ENCODE data around the gene UNK. TPM values are rescaled to one million over a fixed set of nuclear protein-coding genes. Genes with fewer than 3 reads are reported as not detected.
"Not testable (repeated sequence)": the region's sequence is repeated elsewhere in the genome, so short reads cannot be mapped to it uniquely, and the experiment has no call there.

The UNK gene
- total RNA-seq, 1 experiment from 2014 or later: 27.8 TPM

DNA sequence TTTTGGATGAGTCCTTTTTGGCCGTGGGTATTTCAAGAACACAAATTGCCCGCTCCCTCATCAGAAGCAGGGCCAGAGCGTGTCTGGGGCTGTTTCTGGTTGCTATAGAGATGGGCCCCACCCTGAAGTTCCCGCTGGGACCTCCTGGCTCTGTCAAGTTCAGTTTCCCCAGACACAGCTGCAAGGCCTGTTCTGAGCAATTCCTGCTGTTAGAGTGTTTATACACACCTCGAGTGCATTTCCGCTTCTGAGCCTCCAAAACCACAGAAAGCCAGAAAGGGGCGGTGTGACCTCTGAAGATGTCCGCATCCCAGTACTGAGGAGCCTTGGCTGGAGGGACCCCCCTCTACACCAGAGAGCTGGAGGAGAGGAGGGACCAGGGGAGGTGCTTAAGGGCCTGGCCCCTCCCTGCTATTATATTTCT lies 79.9 kb downstream of the UNK start:
- no peaks in the 10 kb centered on the region for H3K9me2 ChIP-seq (ENCODE audit: insufficient read depth)
- ChIA-PET CTCF (interaction anchor here (1.0 kb wide), 1 partner anchor 18 kb away, joined by 3 read pairs; no protein-coding TSS in a partner anchor), POLR2A (ENCODE audit: unreplicated experiment) (no interaction called here)
- no peaks in the 10 kb centered on the region for H3K79me2 ChIP-seq (ENCODE audit: low read depth)
- H3K27me3 ChIP-seq (ENCODE audit: insufficient read depth, low read depth): no peaks in the 10 kb centered on the region
- BruUV-seq (replicated peaks): no TSS peak
- no peak for DNase-seq
- no peak overlapping the region for H3K4me3 ChIP-seq
- H3K4me2 ChIP-seq: no peak overlapping the region
- no peaks in the 10 kb centered on the region for H3K36me3 ChIP-seq (ENCODE audit: low read depth)
- no peaks in the 10 kb centered on the region for H4K20me1 ChIP-seq (ENCODE audit: insufficient read depth)
- H3K9me3 ChIP-seq (ENCODE audit: insufficient read depth, low read depth): no peaks in the 10 kb centered on the region
- no peak for TF ChIP-seq EZH2 (IDR thresholded peaks at IDR 0.05; ENCODE audit: low read depth)
- no peak for TF ChIP-seq CTCF (conservative IDR thresholded peaks at IDR 0.05)
- H3K27ac ChIP-seq: no peak overlapping the region
- peaks cover 2% of the 10 kb centered on the region; the same call in 1 of the 2 replicates for H3K4me1 ChIP-seq (replicated peaks; ENCODE audit: insufficient read depth)
- H2AFZ ChIP-seq: no peak overlapping the region
- H3F3A ChIP-seq (ENCODE audit: insufficient read depth, low read depth): peaks cover 6% of the 10 kb centered on the region; the same call in 1 of the 2 replicates
- intact Hi-C loops (cut with micrococcal nuclease; ENCODE audit: unreplicated experiment): no loop called here

DNA sequence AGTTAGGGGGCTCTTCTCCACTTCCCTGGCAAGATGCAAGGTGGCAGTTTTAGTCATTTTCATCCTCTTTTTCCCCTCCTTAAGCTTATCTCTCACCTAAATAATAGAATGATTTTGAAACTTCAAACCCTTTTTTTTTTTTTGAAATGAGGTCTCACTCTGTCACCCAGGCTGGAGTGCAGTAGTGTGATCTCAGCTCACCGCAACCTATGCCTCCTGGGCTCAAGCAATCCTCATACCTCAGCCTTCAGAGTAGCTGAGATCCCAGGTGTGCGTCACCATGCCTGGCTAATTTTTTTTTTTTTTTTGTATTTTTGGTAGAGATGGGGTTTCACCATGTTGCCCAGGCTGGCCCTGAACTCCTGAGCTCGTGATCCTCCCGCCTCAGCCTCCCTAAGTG lies 80.3 kb downstream of the UNK start:
- intact Hi-C loops (cut with micrococcal nuclease; ENCODE audit: unreplicated experiment); H3K4me1 ChIP-seq (replicated peaks; ENCODE audit: insufficient read depth); H3K27ac ChIP-seq; H4K20me1 ChIP-seq (ENCODE audit: insufficient read depth); DNase-seq; H3K4me3 ChIP-seq; H3F3A ChIP-seq (ENCODE audit: insufficient read depth, low read depth); H3K4me2 ChIP-seq; H3K9me3 ChIP-seq (ENCODE audit: insufficient read depth, low read depth); BruUV-seq (replicated peaks); H2AFZ ChIP-seq; H3K79me2 ChIP-seq (ENCODE audit: low read depth); H3K27me3 ChIP-seq (ENCODE audit: insufficient read depth, low read depth); POLR2A ChIA-PET (ENCODE audit: unreplicated experiment); H3K9me2 ChIP-seq (ENCODE audit: insufficient read depth); H3K36me3 ChIP-seq (ENCODE audit: low read depth): not testable (repeated sequence)
- CTCF ChIA-PET: interaction anchor here (0.7 to 1.0 kb wide), 2 partner anchors 19 to 353 kb away, joined by 3 to 16 read pairs; no protein-coding TSS in a partner anchor

DNA sequence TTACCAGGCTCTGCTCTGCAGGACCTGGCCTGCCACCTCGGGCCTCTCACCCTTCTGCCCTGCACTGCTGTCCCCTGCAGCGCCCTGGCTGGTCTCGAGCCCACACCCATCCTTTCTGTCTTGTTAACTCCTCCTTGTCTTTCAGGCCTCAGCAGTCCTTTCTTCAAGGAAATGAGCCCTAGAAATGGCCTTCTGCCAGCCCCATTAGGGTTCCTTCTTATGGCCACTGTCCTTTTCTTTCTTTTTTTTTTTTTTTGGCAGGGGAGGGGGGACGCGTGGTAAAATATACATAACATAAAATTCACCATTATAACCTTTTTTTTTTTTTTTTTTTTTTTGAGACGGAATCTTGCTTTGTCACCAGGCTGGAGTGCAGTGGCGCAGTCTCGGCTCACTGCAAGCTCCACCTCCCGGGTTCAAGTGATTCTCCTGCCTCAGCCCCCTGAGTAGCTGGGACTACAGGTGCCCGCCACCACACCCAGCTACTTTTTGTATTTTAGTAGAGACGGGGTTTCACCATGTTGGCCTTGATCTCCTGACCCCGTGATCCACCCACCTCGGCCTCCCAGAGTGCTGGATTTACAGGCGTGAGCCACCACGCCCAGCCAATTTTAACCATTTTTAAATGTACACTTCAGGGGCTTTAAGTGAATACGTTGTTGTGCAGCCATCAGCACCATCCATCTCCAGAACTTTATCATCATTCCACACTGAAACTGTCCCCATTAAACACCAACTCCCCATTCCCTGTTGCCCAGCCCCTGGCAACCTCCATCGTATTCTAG lies 81.0 kb downstream of the UNK start:
- CTCF ChIA-PET: interaction anchor here (0.7 to 1.0 kb wide), 2 partner anchors 20 to 352 kb away, joined by 3 to 16 read pairs; no protein-coding TSS in a partner anchor
- POLR2A ChIA-PET (ENCODE audit: unreplicated experiment); BruUV-seq (replicated peaks); H4K20me1 ChIP-seq (ENCODE audit: insufficient read depth); H3K79me2 ChIP-seq (ENCODE audit: low read depth); H3K4me3 ChIP-seq; H2AFZ ChIP-seq; H3K9me2 ChIP-seq (ENCODE audit: insufficient read depth); H3K4me2 ChIP-seq; H3K27me3 ChIP-seq (ENCODE audit: insufficient read depth, low read depth); H3K27ac ChIP-seq; H3K36me3 ChIP-seq (ENCODE audit: low read depth); H3K9me3 ChIP-seq (ENCODE audit: insufficient read depth, low read depth); DNase-seq; H3K4me1 ChIP-seq (replicated peaks; ENCODE audit: insufficient read depth); H3F3A ChIP-seq (ENCODE audit: insufficient read depth, low read depth); intact Hi-C loops (cut with micrococcal nuclease; ENCODE audit: unreplicated experiment): not testable (repeated sequence)

- H2AFZ ChIP-seq; H3K27ac ChIP-seq; H3K4me3 ChIP-seq; H3K27me3 ChIP-seq (ENCODE audit: insufficient read depth, low read depth); intact Hi-C loops (cut with micrococcal nuclease; ENCODE audit: unreplicated experiment); H3K9me3 ChIP-seq (ENCODE audit: insufficient read depth, low read depth); DNase-seq; H3K36me3 ChIP-seq (ENCODE audit: low read depth); H3K4me2 ChIP-seq; CTCF ChIA-PET; BruUV-seq (replicated peaks); H3K79me2 ChIP-seq (ENCODE audit: low read depth); H4K20me1 ChIP-seq (ENCODE audit: insufficient read depth); H3K9me2 ChIP-seq (ENCODE audit: insufficient read depth): not testable (repeated sequence)
- Histone ChIP-seq H3F3A (ENCODE audit: insufficient read depth, low read depth) (peaks cover 20% of the 10 kb centered on the region; the same call in 1 of the 2 replicates), H3K4me1 (replicated peaks; ENCODE audit: insufficient read depth) (peaks cover 24% of the 10 kb centered on the region)
- POLR2A ChIA-PET (ENCODE audit: unreplicated experiment): interaction anchor here (0.7 kb wide), 1 partner anchor 179 kb away, joined by 3 read pairs; no protein-coding TSS in a partner anchor
Measured at GRCh38 chr17:75868730-75869281, 84.2 kb downstream of the UNK start.
